Right forelimb (tissue), 1 donor: ENCODE results near the gene VAC14.

Source experiments
- DNase-seq: peaks from one replicate; pipeline ENCODE4 v3.0.0-alpha.2; 2018

Gene VAC14

GRCh38 chr16:70721202-70721963 is 79.6 kb downstream of the VAC14 start:
- DNase-seq = no peak

- DNase-seq = no peak
Measured at GRCh38 chr16:70720425-70721201, 80.3 kb downstream of the VAC14 start.

- no peak for DNase-seq
Measured at GRCh38 chr16:70717065-70717464, 83.9 kb downstream of the VAC14 start.

- no peak for DNase-seq
Measured at GRCh38 chr16:70715860-70716357, 85.0 kb downstream of the VAC14 start.

- DNase-seq = no peak
Measured at GRCh38 chr16:70715055-70715858, 85.7 kb downstream of the VAC14 start.

- no peak for DNase-seq
Measured at GRCh38 chr16:70714581-70715054, 86.3 kb downstream of the VAC14 start.

GRCh38 chr16:70713824-70714223 is 87.1 kb downstream of the VAC14 start:
- DNase-seq = no peak

- DNase-seq = no peak
Measured at GRCh38 chr16:70713342-70713741, 87.6 kb downstream of the VAC14 start.

GRCh38 chr16:70712942-70713341 is 88.0 kb downstream of the VAC14 start:
- DNase-seq = no peak

GRCh38 chr16:70712359-70712758 is 88.6 kb downstream of the VAC14 start:
- DNase-seq = no peak

GRCh38 chr16:70711211-70712031 is 89.5 kb downstream of the VAC14 start:
- DNase-seq = no peak

- DNase-seq = no peak
Measured at GRCh38 chr16:70710422-70711210, 90.3 kb downstream of the VAC14 start.

- DNase-seq = no peak
Measured at GRCh38 chr16:70709942-70710341, 91.0 kb downstream of the VAC14 start.

- DNase-seq = no peak
Measured at GRCh38 chr16:70709457-70709856, 91.5 kb downstream of the VAC14 start.

- DNase-seq = no peak
Measured at GRCh38 chr16:70708366-70709246, 92.4 kb downstream of the VAC14 start.

GRCh38 chr16:70706948-70707465 is 94.0 kb downstream of the VAC14 start:
- DNase-seq = no peak

GRCh38 chr16:70705056-70705455 is 95.9 kb downstream of the VAC14 start:
- no peak for DNase-seq

GRCh38 chr16:70704586-70704985 is 96.4 kb downstream of the VAC14 start:
- DNase-seq = no peak

GRCh38 chr16:70703835-70704381 is 97.0 kb downstream of the VAC14 start:
- no peak for DNase-seq
